Neural progenitor cell (in vitro differentiated cells): ENCODE results near the gene SYNPR.

Source experiments
- CTCF ChIP-seq: fragments of 200-600 bp; sonication (generic); IDR thresholded peaks from 2 replicates; pipeline ENCODE4 v1.5.1; 2017; ENCODE audit warnings: antibody characterized with exemption, mild to moderate bottlenecking
- EZH2 ChIP-seq: fragments of 200-600 bp; sonication (generic); IDR thresholded peaks from 2 replicates; pipeline ENCODE4 v1.6.1; 2017; ENCODE audit warnings: antibody characterized with exemption, mild to moderate bottlenecking, moderate library complexity
- EZH2phosphoT487 ChIP-seq: fragments of 200-600 bp; sonication (generic); IDR thresholded peaks from 2 replicates; pipeline ENCODE4 v1.6.1; 2017; ENCODE audit warnings: antibody characterized with exemption

GRCh38 chr3:63413523-63413922, 135.4 kb downstream of the SYNPR start:
- TF ChIP-seq CTCF (no peak), EZH2 (no peak), EZH2phosphoT487 (no peak)
